GM19240 (cell line): ENCODE data around the gene CDCP1.

ENCODE experiments used
- DNase-seq: peaks from one replicate; pipeline ENCODE4 v3.0.0; 2011; ENCODE audit warnings: low spot score; ENCODE audit not compliant: insufficient read length

Gene CDCP1, protein sequence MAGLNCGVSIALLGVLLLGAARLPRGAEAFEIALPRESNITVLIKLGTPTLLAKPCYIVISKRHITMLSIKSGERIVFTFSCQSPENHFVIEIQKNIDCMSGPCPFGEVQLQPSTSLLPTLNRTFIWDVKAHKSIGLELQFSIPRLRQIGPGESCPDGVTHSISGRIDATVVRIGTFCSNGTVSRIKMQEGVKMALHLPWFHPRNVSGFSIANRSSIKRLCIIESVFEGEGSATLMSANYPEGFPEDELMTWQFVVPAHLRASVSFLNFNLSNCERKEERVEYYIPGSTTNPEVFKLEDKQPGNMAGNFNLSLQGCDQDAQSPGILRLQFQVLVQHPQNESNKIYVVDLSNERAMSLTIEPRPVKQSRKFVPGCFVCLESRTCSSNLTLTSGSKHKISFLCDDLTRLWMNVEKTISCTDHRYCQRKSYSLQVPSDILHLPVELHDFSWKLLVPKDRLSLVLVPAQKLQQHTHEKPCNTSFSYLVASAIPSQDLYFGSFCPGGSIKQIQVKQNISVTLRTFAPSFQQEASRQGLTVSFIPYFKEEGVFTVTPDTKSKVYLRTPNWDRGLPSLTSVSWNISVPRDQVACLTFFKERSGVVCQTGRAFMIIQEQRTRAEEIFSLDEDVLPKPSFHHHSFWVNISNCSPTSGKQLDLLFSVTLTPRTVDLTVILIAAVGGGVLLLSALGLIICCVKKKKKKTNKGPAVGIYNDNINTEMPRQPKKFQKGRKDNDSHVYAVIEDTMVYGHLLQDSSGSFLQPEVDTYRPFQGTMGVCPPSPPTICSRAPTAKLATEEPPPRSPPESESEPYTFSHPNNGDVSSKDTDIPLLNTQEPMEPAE

DNA sequence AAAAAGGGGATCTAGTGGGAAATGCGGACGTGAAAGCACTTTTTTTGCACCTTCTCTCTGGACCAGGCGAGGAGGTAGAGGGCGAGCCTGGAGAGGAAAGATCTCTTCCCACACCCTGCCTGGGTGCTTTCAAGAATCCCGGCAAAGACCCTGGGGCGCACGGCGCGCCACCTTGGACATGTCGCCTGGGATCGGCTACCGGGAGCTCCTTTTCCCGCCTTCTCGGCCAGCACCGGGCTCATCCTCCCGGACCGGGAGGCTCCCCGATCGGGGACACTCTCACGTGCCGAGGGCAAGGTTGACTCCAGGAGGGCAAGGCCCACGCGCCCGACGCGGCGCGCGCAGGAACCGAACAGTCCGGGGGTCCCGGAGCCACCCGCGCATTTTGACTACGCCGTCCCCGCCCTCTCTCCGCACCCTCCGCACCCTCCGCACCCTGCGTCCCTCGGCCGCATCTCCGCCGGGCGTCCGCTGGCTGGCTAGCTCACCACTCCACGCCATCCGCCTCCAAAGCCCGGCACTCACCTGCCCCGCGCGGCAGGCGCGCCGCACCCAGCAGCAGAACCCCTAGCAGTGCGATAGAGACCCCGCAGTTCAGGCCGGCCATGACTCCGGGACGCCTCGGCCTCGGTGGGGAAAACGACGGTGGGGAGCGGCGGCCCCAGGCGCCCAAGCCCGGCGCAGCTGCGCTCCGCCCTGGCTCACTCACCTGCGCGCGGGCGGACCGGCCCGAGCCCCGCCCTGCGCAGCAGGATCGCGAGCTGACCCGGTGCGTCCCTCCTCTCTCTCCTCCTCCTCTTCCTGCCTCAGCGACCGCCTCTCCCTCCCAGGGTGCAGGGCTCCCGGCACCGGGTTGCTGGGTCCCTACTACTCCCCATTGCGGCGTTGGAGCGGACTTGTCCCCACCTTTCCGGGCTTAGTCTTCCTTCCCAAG, at the start of gene CDCP1:
CDCP1 (minus strand) TSS at position 698 of the 934 bp plus-strand sequence; CDS start at position 607, 91 bp downstream.
- DNase-seq: no peak

DNA sequence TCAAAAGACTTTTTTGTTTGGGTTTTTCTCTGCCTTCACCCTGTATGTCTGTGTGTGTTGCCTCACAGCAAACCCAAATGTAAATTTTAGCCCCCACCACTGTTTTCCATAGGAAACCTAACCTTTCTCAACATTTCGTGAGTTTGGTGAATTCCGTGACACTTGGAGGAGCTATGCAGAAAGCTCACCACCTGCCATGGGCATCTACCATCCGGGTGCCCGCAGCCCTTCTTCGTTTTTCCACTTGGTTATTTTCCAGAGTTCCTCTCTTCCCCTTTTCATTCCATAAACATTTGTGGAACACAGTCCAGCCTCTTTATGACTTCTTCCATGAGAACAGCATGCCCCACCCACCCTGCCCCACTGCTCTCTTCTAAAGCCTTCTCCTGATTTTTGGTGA, 48.6 kb upstream of the CDCP1 start:
- DNase-seq: no peak

DNA sequence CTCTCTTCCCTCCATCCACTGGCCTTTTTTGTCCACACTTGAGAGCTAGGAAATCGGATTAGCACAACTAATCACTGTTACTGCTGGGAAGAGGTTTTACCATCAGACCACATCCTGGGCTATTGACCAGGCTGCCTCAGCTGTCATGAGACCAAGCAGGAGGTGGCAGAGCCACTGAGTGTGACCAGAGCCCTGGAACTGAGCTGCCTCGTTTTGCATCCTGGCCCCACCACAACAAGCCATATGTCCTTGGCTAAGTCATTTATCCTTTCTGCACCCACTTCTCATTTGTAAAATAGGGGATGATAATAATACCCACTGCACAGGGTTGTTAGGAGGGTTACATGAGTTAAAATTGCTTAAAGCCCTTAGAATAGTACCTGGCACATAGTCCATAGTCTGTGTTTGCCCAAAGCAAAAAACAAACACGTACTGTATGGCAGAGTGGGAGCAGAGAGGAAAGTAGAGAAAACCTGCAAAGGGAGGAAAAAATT, 45.8 kb upstream of the CDCP1 start:
- DNase-seq: no peak

DNA sequence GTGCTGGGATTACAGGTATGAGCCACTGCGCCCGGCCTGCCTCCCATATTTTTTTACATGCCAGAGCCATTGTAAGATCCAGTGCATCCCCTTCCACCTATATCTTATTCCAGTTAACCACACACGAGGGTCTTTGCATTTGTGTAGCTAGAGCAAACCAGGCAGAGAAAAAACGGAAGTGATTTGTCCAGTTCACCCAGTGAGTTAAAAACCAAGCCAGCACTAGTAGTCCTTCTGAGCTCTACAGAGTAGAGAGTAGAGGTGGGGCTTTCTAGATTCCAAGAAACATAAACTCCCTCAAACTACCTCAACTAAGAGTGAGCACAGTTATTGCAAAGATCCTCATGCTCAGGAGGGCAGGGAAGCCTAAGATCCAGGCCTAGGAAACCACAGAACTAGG, 45.2 kb upstream of the CDCP1 start:
- DNase-seq: no peak

DNA sequence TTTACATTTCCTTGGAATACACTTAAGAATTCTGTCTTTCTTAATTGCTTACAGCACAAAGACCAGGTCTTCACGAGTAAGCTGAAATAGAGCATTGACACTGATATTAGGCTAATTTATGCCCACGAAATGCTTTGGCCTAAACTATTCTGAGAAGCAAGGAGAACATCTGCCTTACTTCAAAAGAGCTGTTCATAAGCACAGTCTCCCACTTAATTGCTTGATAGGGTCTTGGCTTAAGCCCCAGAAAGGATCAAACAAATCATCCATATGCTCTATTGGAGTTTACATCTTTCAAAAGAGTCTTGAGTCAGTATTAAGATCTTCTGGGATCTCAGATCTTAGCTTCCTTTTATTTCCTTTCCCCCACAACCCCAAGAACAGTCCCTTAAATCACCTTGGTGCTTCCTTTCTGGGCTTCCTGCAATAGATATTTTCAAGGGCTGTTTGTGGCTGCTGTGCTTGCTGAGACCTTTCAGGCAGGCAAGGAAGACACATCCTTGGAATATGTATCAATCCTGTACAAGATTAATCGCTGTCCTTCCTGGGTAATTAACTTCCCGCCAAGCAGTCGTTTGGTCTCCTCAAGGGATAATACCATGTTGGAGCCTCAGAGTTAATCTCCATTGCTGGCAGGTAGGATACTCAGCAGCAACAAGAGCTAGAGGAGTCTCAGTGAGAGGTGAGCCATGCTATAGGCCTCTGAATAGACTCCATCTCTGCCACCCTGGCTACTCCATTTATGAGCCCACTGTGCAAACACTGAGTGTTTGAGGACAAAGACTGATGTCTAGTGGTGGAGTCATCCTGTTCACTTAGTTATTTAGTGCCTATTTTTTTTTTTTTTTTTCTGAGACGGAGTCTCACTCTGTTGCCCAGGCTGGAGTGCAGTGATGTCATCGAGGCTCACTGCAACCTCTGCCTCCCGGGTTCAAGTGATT, 42.8 kb upstream of the CDCP1 start:
- DNase-seq: no peak

DNA sequence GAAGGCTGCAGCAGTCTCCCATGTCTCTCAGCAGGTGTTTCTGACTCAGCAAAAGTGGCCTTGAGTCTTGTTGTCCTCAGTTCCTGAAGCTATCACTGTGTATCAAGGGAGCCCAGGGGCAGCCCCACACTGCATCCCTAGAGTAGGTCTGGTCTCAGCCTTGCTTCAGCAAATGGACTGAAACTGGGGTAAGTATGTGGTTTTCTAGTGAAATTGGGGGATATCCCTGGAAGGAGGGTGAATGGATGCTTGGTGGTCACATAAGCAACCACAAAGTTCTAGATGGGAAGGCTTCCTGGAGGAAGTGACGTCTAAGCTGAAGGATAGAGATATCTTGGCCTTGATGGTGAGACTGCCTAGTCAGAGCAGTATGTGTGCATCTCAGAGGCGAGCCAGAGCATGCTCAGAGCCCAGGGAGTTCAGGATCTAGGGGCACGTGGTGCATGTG, 41.5 kb upstream of the CDCP1 start:
- no peak for DNase-seq

DNA sequence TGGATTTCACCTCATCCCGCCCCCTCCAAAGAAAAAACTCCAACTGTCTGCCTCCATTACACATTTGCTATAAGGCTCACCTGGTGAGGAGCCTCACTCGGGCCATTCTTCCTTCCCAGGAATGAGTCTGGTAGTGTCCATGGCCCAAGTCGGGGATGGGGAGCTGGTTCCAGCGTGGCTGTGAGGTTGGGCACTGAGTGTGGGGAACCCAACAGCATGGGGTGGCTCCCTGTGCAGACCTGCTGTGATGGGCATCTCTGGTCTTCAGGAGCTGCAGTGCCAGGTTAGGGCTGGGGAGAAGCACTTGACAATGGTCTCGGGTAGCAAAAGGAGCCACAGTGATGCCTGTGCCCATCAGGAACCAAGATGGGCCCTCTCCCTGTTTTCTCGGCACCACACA, 40.7 kb upstream of the CDCP1 start:
- DNase-seq: no peak

DNA sequence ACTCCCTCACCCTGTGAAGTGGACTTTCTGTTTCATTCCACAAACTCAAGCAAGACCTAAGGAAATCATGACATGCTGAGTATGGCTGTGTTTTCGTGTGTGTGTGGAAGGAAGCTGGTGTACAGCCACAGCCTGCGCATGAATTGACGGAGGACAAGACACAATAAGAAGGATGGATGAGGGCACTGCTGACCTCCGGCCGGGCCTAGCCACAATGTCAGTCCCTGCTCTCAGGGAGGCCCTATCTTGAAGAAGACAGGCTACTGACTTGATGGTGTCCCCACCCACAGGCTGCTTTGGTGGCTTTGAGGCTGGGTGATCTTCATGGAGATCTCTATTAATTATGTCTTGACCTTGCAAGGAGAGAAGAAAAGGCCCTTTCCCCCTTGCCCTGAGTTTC, 39.3 kb upstream of the CDCP1 start:
- no peak for DNase-seq

DNA sequence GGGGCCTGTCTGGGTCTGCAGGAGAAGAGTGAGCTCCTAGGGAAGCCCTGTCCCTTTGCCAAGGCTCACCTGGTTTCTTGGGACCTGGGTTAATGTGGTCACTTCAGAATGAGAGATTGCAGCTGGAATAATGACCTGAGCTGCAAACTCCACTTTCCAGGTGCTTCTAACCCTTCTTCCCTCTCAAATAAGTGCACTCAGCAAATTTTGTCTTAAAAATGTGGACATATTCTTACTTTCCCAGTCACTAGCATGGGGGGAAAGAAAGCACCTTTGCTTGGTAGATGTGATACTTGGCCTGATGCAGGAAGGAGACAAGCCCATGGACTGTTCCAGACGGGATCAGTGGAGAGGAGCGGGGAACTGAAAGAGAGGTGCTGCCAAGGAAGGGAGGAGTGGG, 38.9 kb upstream of the CDCP1 start:
- DNase-seq: no peak

DNA sequence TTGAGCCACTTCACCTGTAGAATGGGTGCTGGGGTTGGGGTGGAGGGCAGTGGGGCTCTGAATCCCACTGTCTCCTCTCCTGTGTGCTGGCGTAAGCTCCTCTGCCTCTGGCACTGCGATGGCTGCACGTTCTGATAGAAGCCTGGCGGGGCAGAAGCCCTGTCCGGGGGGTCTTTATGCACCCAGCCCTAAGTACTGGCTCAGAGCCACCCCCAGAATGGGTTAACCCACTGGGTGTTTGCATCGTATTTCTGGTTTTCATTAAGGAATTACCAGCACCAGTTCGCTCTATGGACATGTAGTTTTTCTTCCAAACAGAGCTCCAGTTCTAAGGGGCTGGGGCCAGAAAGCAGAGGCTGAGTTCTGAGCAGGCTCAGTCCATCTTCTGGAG, 37.7 kb upstream of the CDCP1 start:
- DNase-seq: no peak

DNA sequence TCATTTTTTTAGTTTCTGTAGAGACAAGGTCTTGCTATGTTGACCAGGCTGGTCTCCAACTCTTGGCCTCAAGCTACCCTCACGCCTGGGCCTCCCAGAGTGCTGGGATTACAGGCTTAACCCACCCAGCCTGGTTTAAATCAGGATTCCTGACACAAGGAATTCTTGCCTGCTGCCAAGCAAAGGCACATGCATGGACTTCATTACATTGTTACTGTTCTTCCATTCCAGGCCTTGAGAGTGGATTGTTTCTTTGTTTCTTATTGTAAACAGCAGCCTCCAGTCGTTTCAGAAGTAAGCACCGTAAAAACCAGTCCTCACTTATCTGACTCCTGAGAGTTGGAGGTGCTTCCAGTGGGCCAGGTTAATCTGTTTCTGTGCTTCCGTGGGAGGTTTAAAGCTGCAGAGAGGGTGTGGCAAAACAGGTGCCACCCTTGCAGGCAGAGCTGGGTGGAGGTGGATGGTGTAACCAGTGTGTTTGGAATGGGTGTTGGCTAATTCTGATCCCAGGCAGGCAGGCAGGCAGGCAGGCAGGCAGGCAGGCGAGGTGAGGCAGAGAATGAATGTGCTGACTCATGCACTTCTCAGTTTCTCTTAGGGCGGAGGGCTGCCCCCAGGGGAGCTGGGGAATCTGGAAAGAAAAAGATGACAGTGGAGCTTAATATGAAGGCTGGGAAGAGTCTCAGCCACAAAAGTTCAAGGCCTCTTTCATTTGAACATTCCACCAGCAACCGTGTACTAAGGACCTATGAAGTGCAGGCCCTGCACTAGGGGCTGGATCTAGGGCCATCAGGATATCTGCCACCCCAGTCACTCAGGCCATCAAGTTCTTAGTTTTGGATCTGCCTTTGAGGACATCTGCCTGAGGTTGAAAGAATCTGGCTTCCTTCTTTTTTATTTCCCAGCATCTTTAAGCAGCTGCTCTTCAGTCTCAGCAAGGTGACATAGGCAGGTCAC, 37.0 kb upstream of the CDCP1 start:
- DNase-seq: no peak

DNA sequence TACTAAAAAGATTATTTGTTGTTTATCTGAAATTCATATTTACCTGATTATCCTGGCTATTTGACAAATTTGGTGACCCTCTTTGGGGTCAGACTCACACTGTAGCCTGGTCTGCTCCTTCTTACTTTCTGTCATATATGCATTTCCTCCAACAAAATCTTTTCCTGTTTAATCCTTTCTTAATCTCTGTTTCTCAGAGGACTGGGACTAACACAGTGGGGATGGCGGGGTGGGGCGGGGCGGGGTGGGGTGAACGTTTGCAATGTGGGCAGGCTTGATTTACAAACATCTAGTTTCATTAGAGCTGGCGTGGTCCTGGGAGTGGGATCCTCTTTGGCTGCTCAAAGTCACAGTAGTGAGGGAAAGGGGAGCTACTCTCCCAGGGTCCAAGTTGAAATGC, 35.3 kb upstream of the CDCP1 start:
- no peak for DNase-seq

DNA sequence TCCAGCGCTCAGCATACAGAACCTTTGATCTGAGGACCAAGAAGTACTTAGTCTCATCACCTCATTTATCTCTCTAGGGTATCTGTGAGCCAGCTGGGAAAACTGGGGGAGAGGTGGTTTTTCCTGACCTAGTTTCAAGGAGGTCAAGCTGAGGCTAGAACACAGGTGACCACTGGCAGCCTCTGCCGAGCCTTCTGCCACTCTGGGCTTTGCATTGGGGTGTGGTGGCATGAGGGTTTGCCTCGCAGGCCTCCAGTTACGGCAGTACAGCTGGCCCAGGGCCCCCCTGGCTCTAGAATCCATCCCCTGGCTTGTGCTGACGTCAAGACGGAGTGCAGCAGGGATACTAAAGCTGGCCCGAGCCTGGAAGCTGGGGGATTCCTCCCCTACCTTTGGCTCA, 34.7 kb upstream of the CDCP1 start:
- DNase-seq: no peak

DNA sequence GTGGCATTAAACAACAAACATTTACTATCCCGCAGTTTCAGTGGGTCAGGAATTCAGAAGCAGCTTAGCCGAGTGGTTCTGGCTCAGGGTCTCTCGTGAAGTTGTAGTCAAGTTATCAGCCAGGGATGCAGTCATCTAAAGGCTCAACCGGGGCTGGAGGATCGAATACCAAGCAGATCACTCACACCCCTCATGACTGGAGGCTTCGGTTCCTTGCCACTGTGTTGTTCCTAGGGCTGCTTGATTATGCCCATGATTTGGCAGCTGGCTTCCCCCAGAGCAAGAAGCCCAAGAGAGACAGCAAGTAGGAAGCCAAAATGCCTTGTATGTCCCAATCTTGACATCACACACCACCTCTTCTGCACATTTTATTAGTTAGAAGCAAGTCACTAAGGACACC, 33.9 kb upstream of the CDCP1 start:
- no peak for DNase-seq

DNA sequence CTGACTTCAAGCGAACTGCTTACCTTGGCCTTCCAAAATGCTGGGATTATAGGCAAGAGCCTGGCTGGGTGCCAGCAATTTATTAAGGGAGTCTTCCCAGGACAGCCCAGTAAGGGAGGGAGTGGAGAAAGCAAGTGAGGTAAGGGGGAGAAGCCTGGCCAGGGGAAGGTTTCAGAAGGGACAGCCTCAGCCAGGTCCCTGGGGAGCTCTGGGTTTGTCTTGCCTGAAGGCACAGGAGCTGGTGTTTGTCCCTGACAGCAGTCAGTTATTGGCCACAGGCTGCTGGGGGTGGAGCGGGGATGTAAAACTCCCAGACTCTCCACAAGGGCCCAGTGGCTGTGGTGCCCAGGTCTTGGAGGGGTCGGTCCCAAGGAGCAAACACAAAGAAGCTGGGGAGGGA, 33.0 kb upstream of the CDCP1 start:
- no peak for DNase-seq

DNA sequence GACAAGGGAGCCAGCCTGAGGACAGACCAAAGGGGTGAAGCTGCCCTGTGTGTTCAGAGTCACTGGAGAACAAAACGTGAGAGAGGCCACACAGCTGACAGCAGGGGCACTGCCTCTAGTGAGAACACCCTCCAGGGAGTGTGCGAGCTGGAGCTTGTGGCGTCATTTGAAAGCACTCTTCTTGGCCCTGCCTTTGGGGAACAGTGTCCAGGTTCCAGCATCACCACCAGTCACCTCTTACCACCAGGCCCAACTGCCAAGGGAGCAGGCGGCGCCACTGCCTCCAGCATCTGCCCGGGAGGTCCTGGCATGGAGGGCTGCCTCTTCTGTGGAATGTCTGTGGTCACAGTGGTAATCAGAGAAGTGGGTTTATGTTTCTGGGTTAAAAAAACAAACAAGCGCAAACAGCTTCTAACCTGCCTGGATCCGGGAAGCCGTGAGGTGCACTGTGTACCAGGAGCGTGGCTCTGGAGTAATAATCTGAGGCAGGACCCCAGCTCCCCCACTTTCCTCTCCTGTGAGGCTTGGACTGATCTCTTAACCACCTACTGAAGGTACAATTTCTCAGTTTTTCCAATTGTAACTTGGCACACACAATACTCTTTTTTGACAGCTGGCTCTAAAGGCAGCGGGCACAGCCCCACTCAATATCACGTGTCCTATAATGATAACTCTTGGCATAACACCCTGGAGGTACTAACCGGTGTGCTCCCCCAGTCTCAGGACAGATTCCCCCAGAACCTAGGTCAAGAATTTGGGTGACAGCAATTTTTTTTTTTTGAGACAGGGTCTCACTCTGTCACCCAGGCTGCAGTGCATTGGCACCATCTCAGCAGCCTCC, 32.2 kb upstream of the CDCP1 start:
- DNase-seq: no peak

DNA sequence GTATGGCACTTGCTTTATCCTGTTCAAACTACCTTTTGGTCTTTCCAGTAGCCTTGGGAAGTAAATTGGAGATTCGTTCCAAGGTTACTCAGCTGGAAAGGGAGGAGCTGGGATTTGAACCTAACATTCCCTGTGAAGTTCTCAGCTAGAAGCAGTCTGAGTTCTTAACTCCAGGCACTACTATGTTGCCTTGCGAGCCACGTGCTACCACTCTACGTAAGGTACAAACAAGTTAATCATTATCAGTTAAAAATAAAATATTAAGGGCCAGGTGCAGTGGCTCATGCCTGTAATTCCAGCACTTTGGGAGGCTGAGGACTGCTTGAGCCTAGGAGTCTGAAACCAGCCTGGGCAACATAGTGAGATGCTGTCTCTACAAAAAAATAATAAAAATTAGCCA, 30.7 kb upstream of the CDCP1 start:
- no peak for DNase-seq

DNA sequence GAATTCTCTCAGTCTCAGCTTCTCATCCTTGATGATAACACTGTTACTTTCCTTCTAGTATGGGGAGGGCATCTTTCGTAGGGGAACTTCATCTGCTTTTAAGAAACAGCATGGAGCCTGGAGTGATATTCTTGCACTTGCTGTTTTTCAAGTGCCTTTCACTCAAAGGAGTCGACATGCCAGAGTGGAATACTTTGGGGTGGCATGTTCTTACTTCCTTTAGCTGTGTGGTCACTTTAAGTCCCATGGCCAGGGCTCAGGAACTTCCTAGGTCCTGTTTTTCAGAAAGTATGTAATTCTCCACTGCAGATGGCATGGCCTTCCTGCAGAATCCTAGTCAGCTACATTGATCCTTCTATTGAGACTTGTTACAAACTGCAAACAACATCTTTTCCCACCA, 28.1 kb upstream of the CDCP1 start:
- DNase-seq: no peak
